ENCODE measurements around the gene ZNF516.

GRCh38 chr18:76437910-76438309 lies 57.1 kb downstream of the ZNF516 start:
- TF ChIP-seq, protein P1, sequence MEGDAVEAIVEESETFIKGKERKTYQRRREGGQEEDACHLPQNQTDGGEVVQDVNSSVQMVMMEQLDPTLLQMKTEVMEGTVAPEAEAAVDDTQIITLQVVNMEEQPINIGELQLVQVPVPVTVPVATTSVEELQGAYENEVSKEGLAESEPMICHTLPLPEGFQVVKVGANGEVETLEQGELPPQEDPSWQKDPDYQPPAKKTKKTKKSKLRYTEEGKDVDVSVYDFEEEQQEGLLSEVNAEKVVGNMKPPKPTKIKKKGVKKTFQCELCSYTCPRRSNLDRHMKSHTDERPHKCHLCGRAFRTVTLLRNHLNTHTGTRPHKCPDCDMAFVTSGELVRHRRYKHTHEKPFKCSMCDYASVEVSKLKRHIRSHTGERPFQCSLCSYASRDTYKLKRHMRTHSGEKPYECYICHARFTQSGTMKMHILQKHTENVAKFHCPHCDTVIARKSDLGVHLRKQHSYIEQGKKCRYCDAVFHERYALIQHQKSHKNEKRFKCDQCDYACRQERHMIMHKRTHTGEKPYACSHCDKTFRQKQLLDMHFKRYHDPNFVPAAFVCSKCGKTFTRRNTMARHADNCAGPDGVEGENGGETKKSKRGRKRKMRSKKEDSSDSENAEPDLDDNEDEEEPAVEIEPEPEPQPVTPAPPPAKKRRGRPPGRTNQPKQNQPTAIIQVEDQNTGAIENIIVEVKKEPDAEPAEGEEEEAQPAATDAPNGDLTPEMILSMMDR (IDR thresholded peaks at IDR 0.05; ENCODE audit: insufficient read depth, low read length), result no peak
- no peak for TF ChIP-seq POLR2AphosphoS5 (IDR thresholded peaks at IDR 0.05; ENCODE audit: low read depth)
- no peak for TF ChIP-seq REST (IDR thresholded peaks at IDR 0.05; ENCODE audit: insufficient replicate concordance, low read depth)
- no peak for TF ChIP-seq SPI1 (IDR thresholded peaks at IDR 0.05; ENCODE audit: borderline replicate concordance, low read depth)
